Endothelial cell of umbilical vein (primary cell): ENCODE results near the gene PTDSS2. TPM values are rescaled to one million over a fixed set of nuclear protein-coding genes. Genes with fewer than 3 reads are reported as not detected.
"Not testable (repeated sequence)": the region's sequence is repeated elsewhere in the genome, so short reads cannot be mapped to it uniquely, and the experiment has no call there.

Experiments
- Bru-seq: library from RNA; stranded (reverse); fragments of 400-500 nt; gene quantifications from one replicate; lab custom pipeline; 2021; lab: Mats Ljungman, UMichigan
- BruChase-seq, 2 experiments: library from RNA; stranded (reverse); fragments of 400-500 nt; gene quantifications; one replicate each; lab custom pipeline; 2021; lab: Mats Ljungman, UMichigan
- BruUV-seq: library from RNA; stranded (reverse); fragments of 400-500 nt; replicated peaks from 2 replicates; lab custom pipeline; 2021; lab: Mats Ljungman, UMichigan
- CTCF ChIA-PET: fragments of 300-600, 350-600 bp; sonication (Branson Sonifier 250); formaldehyde crosslinking; loops from one replicate; lab custom pipeline; 2021; ENCODE audit warnings: antibody characterized with exemption, inconsistent platforms; lab: Charles Lee
- POLR2A ChIA-PET: fragments of 300-600, 350-600 bp; sonication (Branson Sonifier 250); formaldehyde crosslinking; loops from one replicate; lab custom pipeline; 2021; ENCODE audit warnings: antibody characterized with exemption, inconsistent platforms; lab: Charles Lee
- DNase-seq: peaks from one replicate; pipeline ENCODE4 v3.0.0-alpha.2; 2011; ENCODE audit warnings: low read depth, low spot score
- FAIRE-seq: peaks from 2 replicates; lab custom pipeline; 2011; peaks lifted over from hg19 to GRCh38; lab: Jason Lieb, UNC
- H2AFZ ChIP-seq: 2 replicates; pipeline ENCODE4 v1.6.0; 2012; ENCODE audit warnings: low read depth, low read length, control low read depth, inconsistent platforms
- H3K27ac ChIP-seq: 2 replicates; pipeline ENCODE4 v1.5.1; 2011; ENCODE audit warnings: low read depth, mild to moderate bottlenecking, control low read depth, low read length, moderate library complexity; ENCODE audit not compliant: insufficient read depth
- H3K27me3 ChIP-seq, 2 experiments: 2 replicates each; pipeline versions ENCODE4 v1.6.0 to v1.6.1; 2011; ENCODE audit warnings: low read length in 2 of 2, mixed read lengths in 1 of 2; ENCODE audit not compliant: control insufficient read depth in 2 of 2, insufficient read depth in 2 of 2
- H3K36me3 ChIP-seq, 2 experiments: 2 replicates in 1 of 2; 3 replicates in 1 of 2; pipeline ENCODE4 v1.5.1; 2011; ENCODE audit warnings: low read length in 2 of 2, mild to moderate bottlenecking in 1 of 2, moderate library complexity in 1 of 2; ENCODE audit not compliant: control insufficient read depth in 2 of 2, insufficient read depth in 2 of 2; ENCODE audit errors: extremely low read depth in 1 of 2
- H3K4me1 ChIP-seq: 3 replicates; pipeline ENCODE4 v1.5.1; 2011; ENCODE audit warnings: mild to moderate bottlenecking, low read length; ENCODE audit not compliant: control insufficient read depth, insufficient read depth; ENCODE audit errors: extremely low read depth
- H3K4me2 ChIP-seq: 2 replicates; pipeline ENCODE4 v1.6.1; 2011; ENCODE audit warnings: low read length, control low read depth, mixed read lengths; ENCODE audit not compliant: insufficient read depth
- H3K4me3 ChIP-seq, 3 experiments: fragments of 200-600 bp in 1 of 3; sonication (generic), shearing (Covaris generic) in 1 of 3; replicated peaks in 1 of 3; 2 replicates each; pipeline ENCODE4 v1.5.1; 2011 to 2016; ENCODE audit warnings: control low read depth in 3 of 3, low read length in 3 of 3, mild to moderate bottlenecking in 2 of 3, inconsistent platforms in 1 of 3, low read depth in 1 of 3, moderate library complexity in 1 of 3; ENCODE audit not compliant: insufficient read depth in 1 of 3
- H3K79me2 ChIP-seq: 2 replicates; pipeline ENCODE4 v1.6.0; 2012; ENCODE audit warnings: low read length, inconsistent platforms; ENCODE audit not compliant: control insufficient read depth, insufficient read depth
- H3K9ac ChIP-seq: replicated peaks from 2 replicates; pipeline ENCODE3; 2011; ENCODE audit warnings: low read length, control low read depth; ENCODE audit not compliant: insufficient read depth; ENCODE audit errors: extremely low read depth
- H3K9me1 ChIP-seq: replicated peaks from 3 replicates; pipeline ENCODE4 v1.6.0; 2011; ENCODE audit warnings: mild to moderate bottlenecking, low read length; ENCODE audit not compliant: control insufficient read depth, insufficient read depth; ENCODE audit errors: extremely low read depth
- H3K9me3 ChIP-seq: replicated peaks from 2 replicates; pipeline ENCODE4 v1.5.1; 2012; ENCODE audit warnings: low read length, inconsistent platforms; ENCODE audit not compliant: control insufficient read depth, insufficient read depth
- H4K20me1 ChIP-seq: replicated peaks from 2 replicates; pipeline ENCODE3; 2011; ENCODE audit warnings: mild to moderate bottlenecking, low read length; ENCODE audit not compliant: control insufficient read depth, insufficient read depth; ENCODE audit errors: extremely low read depth
- CTCF ChIP-seq, 2 donors: IDR thresholded peaks; 1 replicate in 1 of 2; 2 replicates in 1 of 2; pipeline ENCODE4 v1.5.1; 2011; ENCODE audit warnings: low read length in 2 of 2, mild to moderate bottlenecking in 2 of 2, moderate library complexity in 2 of 2, control low read depth in 1 of 2, inconsistent platforms in 1 of 2, low read depth in 1 of 2; ENCODE audit not compliant: insufficient read depth in 1 of 2; ENCODE audit errors: extremely low read depth in 1 of 2
- EZH2 ChIP-seq: IDR thresholded peaks from 2 replicates; pipeline ENCODE4 v1.6.1; 2012; ENCODE audit warnings: borderline replicate concordance, low read depth, mild to moderate bottlenecking, moderate library complexity, low read length, inconsistent platforms; ENCODE audit not compliant: severe bottlenecking
- FOS ChIP-seq: IDR thresholded peaks from 2 replicates; pipeline ENCODE4 v1.6.1; 2011; ENCODE audit warnings: mild to moderate bottlenecking, low read length, moderate library complexity, borderline replicate concordance; ENCODE audit not compliant: insufficient read depth
- GATA2 ChIP-seq: IDR thresholded peaks from 2 replicates; pipeline ENCODE4 v1.7.0; 2011; ENCODE audit warnings: low read depth, mild to moderate bottlenecking, moderate library complexity, mixed read lengths, low read length; ENCODE audit not compliant: insufficient read length, insufficient read depth
- JUN ChIP-seq: IDR thresholded peaks from 2 replicates; pipeline ENCODE4 v1.6.1; 2011; ENCODE audit warnings: borderline replicate concordance, low read depth; ENCODE audit not compliant: insufficient read length, insufficient read depth
- MAX ChIP-seq: IDR thresholded peaks from 2 replicates; pipeline ENCODE4 v1.6.1; 2011; ENCODE audit not compliant: insufficient read depth, insufficient read length
- MYC ChIP-seq: IDR thresholded peaks from one replicate; pipeline ENCODE4 v1.6.1; 2011; ENCODE audit warnings: mild to moderate bottlenecking, low read depth, low read length
- POLR2A ChIP-seq: IDR thresholded peaks from 2 replicates; pipeline ENCODE4 v1.6.1; 2012; ENCODE audit warnings: low read depth, mild to moderate bottlenecking, control low read depth, low read length
- POLR2AphosphoS5 ChIP-seq: IDR thresholded peaks from 2 replicates; pipeline ENCODE4 v1.6.1; 2012; ENCODE audit warnings: low read depth, mild to moderate bottlenecking, control low read depth, low read length, moderate library complexity; ENCODE audit not compliant: insufficient read depth
- dilution Hi-C: fragments of 300-500 bp; cut with MboI; formaldehyde crosslinking; loops from one replicate; pipeline ENCODE4 v1.15.0; 2019; ENCODE audit warnings: low sequenced_read_pairs; ENCODE audit not compliant: extremely low pct_ligation_motif_present
- intact Hi-C: fragments of 100-400 bp; cut with micrococcal nuclease; formaldehyde crosslinking; loops from one replicate; pipeline ENCODE4 v1.10.0; 2022
- long read RNA-seq: library from polyadenylated mRNA; stranded (forward); transcript quantifications from one replicate; pipeline ENCODE4 v2.0.0, GENCODE V29; 2021
- polyA minus RNA-seq, 3 experiments: library from RNA; depleted of rRNA, polyadenylated mRNA; stranded (reverse); fragments of >200 nt; gene quantifications; 1 replicate in 1 of 3; 2 replicates in 2 of 3; pipeline ENCODE4 v1.2.3, GENCODE V29; 2011
- polyA plus RNA-seq, 4 experiments: library from polyadenylated mRNA; depleted of rRNA in 3 of 4; stranded (reverse) in 3 of 4; unstranded in 1 of 4; fragments of >200 nt; gene quantifications; 2 replicates each; pipeline versions ENCODE4 v1.2.1 to v1.2.3, GENCODE V29; 2011 to 2012; ENCODE audit warnings: missing spikeins in 1 of 4
- total RNA-seq: library from RNA; stranded (reverse); gene quantifications from 2 replicates; pipeline ENCODE4 v1.2.3, GENCODE V29; 2021

PTDSS2 gene
- total RNA-seq, result 41.4 and 44.2 TPM in 2 replicates
- 46.8 and 60.8 TPM in 2 replicates for polyA plus RNA-seq
- polyA plus RNA-seq (2011; cell fraction: cytosol; rRNA removed), result 25.5 and 29.4 TPM in 2 replicates
- polyA plus RNA-seq (2011; cell fraction: nucleus; rRNA removed), result 97.3 and 123 TPM in 2 replicates
- 30.6 and 40.9 TPM in 2 replicates for polyA plus RNA-seq (2012)
- 36.8 and 48.9 TPM in 2 replicates for polyA minus RNA-seq
- polyA minus RNA-seq (2011; cell fraction: cytosol; rRNA and poly(A)+ RNA removed), result 20.9 TPM
- polyA minus RNA-seq (2011; cell fraction: nucleus; rRNA and poly(A)+ RNA removed), result 30.5 and 43.9 TPM in 2 replicates
- Bru-seq, nascent RNA, result percentile 50 among the genes with signal in this experiment
- percentile 70 among the genes with signal in this experiment for BruChase-seq, experiment 1, labeled RNA remaining after a 6-hour chase
- percentile 71 among the genes with signal in this experiment for BruChase-seq, experiment 2, labeled RNA remaining after a 2-hour chase
- long read RNA-seq, transcript PTDSS2-201 (12 exons, 2,445 nt), result major isoform, 43 of 76 reads
- long read RNA-seq, partial matches to known transcripts, result 6 of 76 reads
- long read RNA-seq, other reads (novel, unspliced or antisense), result 26 of 76 reads

GRCh38 chr11:449889-450808, at the start of gene PTDSS2:
Gene PTDSS2 (plus strand): TSS chr11:450279. CDS start chr11:450456, 177 bp downstream.
- Histone ChIP-seq H3K9ac (peak within 1 kb of the TSS; percentile 69), H3K9me1 (no peaks in the 10 kb centered on the region), H3K27ac (peak within 1 kb of the TSS; percentile 19), H3K79me2 (peaks cover 46% of the 10 kb centered on the region), H3K36me3 (peaks cover 0 to 17% of the 10 kb centered on the region in 2 experiments), H4K20me1 (no peaks in the 10 kb centered on the region), H2AFZ (peak within 1 kb of the TSS; percentile 68), H3K4me2 (peak within 1 kb of the TSS; percentile 71), H3K4me3 (peak within 1 kb of the TSS; percentile 37 to 88 (median 55)), H3K27me3 (no peaks in the 10 kb centered on the region), H3K4me1 (peaks cover 14% of the 10 kb centered on the region), H3K9me3 (no peaks in the 10 kb centered on the region)
- BruUV-seq, result no TSS peak
- ChIA-PET POLR2A (interaction anchor here (0.6 kb wide), 1 partner anchor 293 kb away, joined by 3 read pairs; no protein-coding TSS in a partner anchor), CTCF (interaction anchor here (1.0 to 4.3 kb wide), 14 partner anchors 10 to 200 kb away, joined by 3 to 55 read pairs (median 5); partner anchors contain the start of gene SIGIRR)
- intact Hi-C loops, result loop anchor here (1.0 to 5.0 kb wide), 4 partner anchors 57 to 198 kb away; partner anchors contain the start of gene RNH1
- peak; percentile 95 for DNase-seq
- TF ChIP-seq MAX (no peak), JUN (no peak), MYC (peak; percentile 35), EZH2 (no peak), FOS (no peak), CTCF (IDR thresholded peaks at IDR 0.05; ENCODE audit: extremely low read depth in 1 of 2, insufficient read depth in 1 of 2, low read depth in 1 of 2, low read length in 2 of 2) (no peak), POLR2A (peak; percentile 88), POLR2AphosphoS5 (peak; percentile 84), GATA2 (no peak)
- FAIRE-seq, result peak; percentile 99
- dilution Hi-C loops, result no loop called here

GRCh38 chr11:401196-401595, 48.9 kb upstream of the PTDSS2 start:
- H3K9me3 ChIP-seq, H4K20me1 ChIP-seq, H3K9me1 ChIP-seq, CTCF ChIA-PET, DNase-seq, FAIRE-seq, POLR2A ChIA-PET, H3K27me3 ChIP-seq, H3K4me3 ChIP-seq, H3K36me3 ChIP-seq, H3K9ac ChIP-seq, H2AFZ ChIP-seq, H3K79me2 ChIP-seq, BruUV-seq, H3K4me2 ChIP-seq, intact Hi-C loops, H3K27ac ChIP-seq, dilution Hi-C loops, H3K4me1 ChIP-seq: not testable (repeated sequence)
